GM12872 (cell line): ENCODE data around the gene NCAM2.

Source experiments
- CTCF ChIP-seq: IDR thresholded peaks from 3 replicates; pipeline ENCODE4 v1.5.1; 2011; ENCODE audit warnings: low read depth, mild to moderate bottlenecking, low read length, moderate library complexity; ENCODE audit not compliant: insufficient read depth

NCAM2 gene

GRCh38 chr21:21002153-21002552, 3.9 kb downstream of the NCAM2 start:
- no peak for TF ChIP-seq CTCF

GRCh38 chr21:21003701-21004100, 5.5 kb downstream of the NCAM2 start:
- TF ChIP-seq CTCF: no peak

GRCh38 chr21:21007606-21008005, 9.4 kb downstream of the NCAM2 start:
- no peak for TF ChIP-seq CTCF

GRCh38 chr21:21010228-21010627, 12.0 kb downstream of the NCAM2 start:
- no peak for TF ChIP-seq CTCF

GRCh38 chr21:21010698-21011097, 12.5 kb downstream of the NCAM2 start:
- no peak for TF ChIP-seq CTCF

- no peak for TF ChIP-seq CTCF
Measured at GRCh38 chr21:21018821-21019220, 20.6 kb downstream of the NCAM2 start.

- no peak for TF ChIP-seq CTCF
Measured at GRCh38 chr21:21019681-21020080, 21.5 kb downstream of the NCAM2 start.

- no peak for TF ChIP-seq CTCF
Measured at GRCh38 chr21:21025742-21026141, 27.5 kb downstream of the NCAM2 start.
